ENCODE measurements around the gene ASTN1.

DNA sequence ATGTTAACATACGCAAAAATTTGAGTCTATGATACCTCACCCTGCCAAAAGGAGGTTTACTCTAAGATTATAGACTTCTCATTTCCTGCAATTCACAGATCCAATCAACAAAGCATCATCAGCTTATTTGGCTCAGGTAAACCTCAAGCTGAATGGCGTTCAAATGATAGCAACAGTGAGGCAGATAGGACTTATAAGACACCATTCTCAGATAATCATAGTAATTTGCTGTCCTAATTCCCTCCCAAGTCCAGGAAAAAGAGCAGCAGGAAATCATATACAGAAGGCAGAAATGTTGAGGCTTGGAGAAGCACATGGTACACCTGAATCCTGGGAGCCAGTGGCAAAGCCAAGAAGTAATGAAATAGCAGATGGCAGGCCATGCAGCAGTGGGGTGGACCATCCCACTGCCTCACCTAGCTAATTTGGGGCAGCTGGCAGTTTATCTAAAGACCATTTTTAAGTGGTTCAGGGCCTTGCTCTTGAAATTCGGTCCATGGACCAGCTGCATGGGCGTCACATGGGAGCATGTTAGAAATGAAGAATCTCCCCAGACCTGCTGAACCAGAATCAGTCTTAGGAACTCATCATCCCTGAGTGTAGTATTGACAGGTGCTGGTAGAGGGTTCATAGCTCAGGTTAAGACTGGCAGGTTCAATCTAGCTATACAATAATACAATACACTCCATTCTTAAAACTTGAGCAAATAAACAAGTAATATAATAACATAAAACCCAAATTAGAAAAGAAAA, 57.7 kb downstream of the ASTN1 start:
- no peak for TF ChIP-seq POLR2A (IDR thresholded peaks at IDR 0.05)
- TF ChIP-seq, protein P1, sequence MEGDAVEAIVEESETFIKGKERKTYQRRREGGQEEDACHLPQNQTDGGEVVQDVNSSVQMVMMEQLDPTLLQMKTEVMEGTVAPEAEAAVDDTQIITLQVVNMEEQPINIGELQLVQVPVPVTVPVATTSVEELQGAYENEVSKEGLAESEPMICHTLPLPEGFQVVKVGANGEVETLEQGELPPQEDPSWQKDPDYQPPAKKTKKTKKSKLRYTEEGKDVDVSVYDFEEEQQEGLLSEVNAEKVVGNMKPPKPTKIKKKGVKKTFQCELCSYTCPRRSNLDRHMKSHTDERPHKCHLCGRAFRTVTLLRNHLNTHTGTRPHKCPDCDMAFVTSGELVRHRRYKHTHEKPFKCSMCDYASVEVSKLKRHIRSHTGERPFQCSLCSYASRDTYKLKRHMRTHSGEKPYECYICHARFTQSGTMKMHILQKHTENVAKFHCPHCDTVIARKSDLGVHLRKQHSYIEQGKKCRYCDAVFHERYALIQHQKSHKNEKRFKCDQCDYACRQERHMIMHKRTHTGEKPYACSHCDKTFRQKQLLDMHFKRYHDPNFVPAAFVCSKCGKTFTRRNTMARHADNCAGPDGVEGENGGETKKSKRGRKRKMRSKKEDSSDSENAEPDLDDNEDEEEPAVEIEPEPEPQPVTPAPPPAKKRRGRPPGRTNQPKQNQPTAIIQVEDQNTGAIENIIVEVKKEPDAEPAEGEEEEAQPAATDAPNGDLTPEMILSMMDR (IDR thresholded peaks at IDR 0.05), result no peak
